ENCODE measurements around the gene UBAC2. TPM values are rescaled to one million over a fixed set of nuclear protein-coding genes. Genes with fewer than 3 reads are reported as not detected.
A peak's percentile ranks its signal among the peaks of the same experiment; 100 is the strongest.

UBAC2 gene
- total RNA-seq, 4 donors from 2014 or later: 51.0 to 71.5 (median 61.1) TPM

- DNase-seq (no peak), ATAC-seq (no peak)
- H3K4me3 ChIP-seq: no peak overlapping the region
- in situ Hi-C loops (cut with MboI; ENCODE audit: low sequenced_read_pairs in 4 of 4): no loop called here
- TF ChIP-seq POLR2A (IDR thresholded peaks at IDR 0.05) (no peak), CTCF (IDR thresholded peaks at IDR 0.05 in 4 of 5, conservative IDR thresholded peaks at IDR 0.05 in 1 of 5) (no peak)
- peak overlapping the region in 2 of 4 donors; percentile 6 to 19 for H3K27ac ChIP-seq
- no peaks in the 10 kb centered on the region for H3K27me3 ChIP-seq
- no peaks in the 10 kb centered on the region for H3K9me3 ChIP-seq
- H3K36me3 ChIP-seq: peaks cover 0 to 25% of the 10 kb centered on the region in 2 donors
- H3K4me1 ChIP-seq: no peaks in the 10 kb centered on the region
- intact Hi-C loops (cut with DNase I; ENCODE audit: low total_unique reads): no loop called here
Observed at GRCh38 chr13:99357131-99357596, 156.5 kb downstream of the UBAC2 start.

- DNase-seq (no peak), ATAC-seq (no peak)
- H3K27ac ChIP-seq: no peak overlapping the region
Observed at GRCh38 chr13:99357941-99358340, 157.3 kb downstream of the UBAC2 start.

GRCh38 chr13:99359528-99359927 lies 158.9 kb downstream of the UBAC2 start:
- H3K36me3 ChIP-seq: peaks cover 0 to 25% of the 10 kb centered on the region in 2 donors

More at GRCh38 chr13:99357941-99358340, 157.3 kb downstream of the UBAC2 start:
- in situ Hi-C loops (cut with MboI; ENCODE audit: low sequenced_read_pairs in 4 of 4): no loop called here
- TF ChIP-seq POLR2A (IDR thresholded peaks at IDR 0.05) (no peak), CTCF (IDR thresholded peaks at IDR 0.05 in 4 of 5, conservative IDR thresholded peaks at IDR 0.05 in 1 of 5) (no peak)
- Histone ChIP-seq H3K4me3 (no peak overlapping the region), H3K27me3 (no peaks in the 10 kb centered on the region), H3K4me1 (peaks cover under 1 to 3% of the 10 kb centered on the region in 2 donors), H3K36me3 (peaks cover 0 to 25% of the 10 kb centered on the region in 2 donors), H3K9me3 (no peaks in the 10 kb centered on the region)
- intact Hi-C loops (cut with DNase I; ENCODE audit: low total_unique reads): no loop called here

GRCh38 chr13:99360696-99361095 lies 160.0 kb downstream of the UBAC2 start:
- Histone ChIP-seq H3K9me3 (no peaks in the 10 kb centered on the region), H3K4me1 (peaks cover 9 to 15% of the 10 kb centered on the region in 2 donors), H3K27me3 (no peaks in the 10 kb centered on the region), H3K4me3 (no peak overlapping the region), H3K36me3 (peaks cover 0 to 25% of the 10 kb centered on the region in 2 donors), H3K27ac (no peak overlapping the region)
- no peak for TF ChIP-seq POLR2A (IDR thresholded peaks at IDR 0.05)
- TF ChIP-seq CTCF (IDR thresholded peaks at IDR 0.05 in 4 of 5, conservative IDR thresholded peaks at IDR 0.05 in 1 of 5): no peak
- in situ Hi-C loops (cut with MboI; ENCODE audit: low sequenced_read_pairs in 4 of 4): no loop called here
- intact Hi-C loops (cut with DNase I; ENCODE audit: low total_unique reads): loop anchor here (10.0 kb wide), 1 partner anchor 86 kb away; no protein-coding TSS in a partner anchor
- DNase-seq: no peak
- no peak for ATAC-seq

More at GRCh38 chr13:99359528-99359927, 158.9 kb downstream of the UBAC2 start:
- ATAC-seq (no peak), DNase-seq (no peak)
- intact Hi-C loops (cut with DNase I; ENCODE audit: low total_unique reads): no loop called here
- Histone ChIP-seq H3K4me3 (no peak overlapping the region), H3K9me3 (no peaks in the 10 kb centered on the region), H3K4me1 (peaks cover 9 to 15% of the 10 kb centered on the region in 2 donors), H3K27me3 (no peaks in the 10 kb centered on the region), H3K27ac (no peak overlapping the region)
- TF ChIP-seq CTCF (IDR thresholded peaks at IDR 0.05 in 4 of 5, conservative IDR thresholded peaks at IDR 0.05 in 1 of 5): no peak
- no peak for TF ChIP-seq POLR2A (IDR thresholded peaks at IDR 0.05)
- in situ Hi-C loops (cut with MboI; ENCODE audit: low sequenced_read_pairs in 4 of 4): no loop called here

GRCh38 chr13:99361197-99361596 lies 160.5 kb downstream of the UBAC2 start:
- DNase-seq: no peak
- in situ Hi-C loops (cut with MboI; ENCODE audit: low sequenced_read_pairs in 4 of 4): no loop called here
- no peak for TF ChIP-seq CTCF (IDR thresholded peaks at IDR 0.05 in 4 of 5, conservative IDR thresholded peaks at IDR 0.05 in 1 of 5)
- no peak for TF ChIP-seq POLR2A (IDR thresholded peaks at IDR 0.05)
- Histone ChIP-seq H3K27ac (no peak overlapping the region), H3K36me3 (peaks cover 0 to 25% of the 10 kb centered on the region in 2 donors), H3K4me3 (no peak overlapping the region), H3K9me3 (no peaks in the 10 kb centered on the region), H3K27me3 (no peaks in the 10 kb centered on the region), H3K4me1 (peaks cover 9 to 15% of the 10 kb centered on the region in 2 donors)
- intact Hi-C loops (cut with DNase I; ENCODE audit: low total_unique reads): loop anchor here (10.0 kb wide), 1 partner anchor 86 kb away; no protein-coding TSS in a partner anchor
- no peak for ATAC-seq
